Stimulated activated CD4-positive, alpha-beta T cell treated with anti-CD3 and anti-CD28 coated beads, Interleukin-1b, Interleukin-23, amount 100 ng/mL, for 24 hours (primary cell): ENCODE data around the gene CARHSP1.
"Not testable (repeated sequence)": the region's sequence is repeated elsewhere in the genome, so short reads cannot be mapped to it uniquely, and the experiment has no call there.

ENCODE experiments used
- DNase-seq, 4 experiments: peaks; one replicate each; pipeline ENCODE4 v3.0.0-alpha.2; 2020; ENCODE audit warnings: low read depth in 4 of 4, low spot score in 1 of 4

Gene CARHSP1

GRCh38 chr16:8893976-8894690, 25.3 kb upstream of the CARHSP1 start:
- no peak for DNase-seq

- DNase-seq: no peak
These were observed 24.6 kb upstream of the CARHSP1 start for GRCh38 chr16:8893426-8893825.

GRCh38 chr16:8892101-8892575, 23.3 kb upstream of the CARHSP1 start:
- no peak for DNase-seq

GRCh38 chr16:8890549-8890921, 21.7 kb upstream of the CARHSP1 start:
- no peak for DNase-seq

GRCh38 chr16:8889893-8890548, 21.2 kb upstream of the CARHSP1 start:
- no peak for DNase-seq

- DNase-seq: no peak
These were observed 20.4 kb upstream of the CARHSP1 start for GRCh38 chr16:8888951-8889892.

GRCh38 chr16:8887952-8888560, 19.2 kb upstream of the CARHSP1 start:
- no peak for DNase-seq

- no peak for DNase-seq
These were observed 18.6 kb upstream of the CARHSP1 start for GRCh38 chr16:8887431-8887765.

- DNase-seq: no peak
These were observed 18.0 kb upstream of the CARHSP1 start for GRCh38 chr16:8886593-8887430.

GRCh38 chr16:8885674-8886592, 17.1 kb upstream of the CARHSP1 start:
- no peak for DNase-seq

- no peak for DNase-seq
These were observed 14.0 kb upstream of the CARHSP1 start for GRCh38 chr16:8882725-8883377.

GRCh38 chr16:8882041-8882617, 13.3 kb upstream of the CARHSP1 start, which contains the start of gene LITAFD:
LITAFD (plus strand) TSS chr16:8882351; CDS start chr16:8884356, 2,005 bp downstream.
- no peak for DNase-seq

- DNase-seq: no peak
These were observed 12.2 kb upstream of the CARHSP1 start for GRCh38 chr16:8880839-8881510.

- no peak for DNase-seq
These were observed 9.7 kb upstream of the CARHSP1 start for GRCh38 chr16:8878523-8878911.

- DNase-seq: no peak
These were observed 9.2 kb upstream of the CARHSP1 start for GRCh38 chr16:8877894-8878522.

- DNase-seq: not testable (repeated sequence)
These were observed 6.5 kb upstream of the CARHSP1 start for GRCh38 chr16:8875317-8875716.

GRCh38 chr16:8874388-8874787, 5.6 kb upstream of the CARHSP1 start:
- DNase-seq: no peak

- not testable (repeated sequence) for DNase-seq
These were observed 5.0 kb upstream of the CARHSP1 start for GRCh38 chr16:8873866-8874195.
